ENCODE results near the gene UBE2E2.

DNA sequence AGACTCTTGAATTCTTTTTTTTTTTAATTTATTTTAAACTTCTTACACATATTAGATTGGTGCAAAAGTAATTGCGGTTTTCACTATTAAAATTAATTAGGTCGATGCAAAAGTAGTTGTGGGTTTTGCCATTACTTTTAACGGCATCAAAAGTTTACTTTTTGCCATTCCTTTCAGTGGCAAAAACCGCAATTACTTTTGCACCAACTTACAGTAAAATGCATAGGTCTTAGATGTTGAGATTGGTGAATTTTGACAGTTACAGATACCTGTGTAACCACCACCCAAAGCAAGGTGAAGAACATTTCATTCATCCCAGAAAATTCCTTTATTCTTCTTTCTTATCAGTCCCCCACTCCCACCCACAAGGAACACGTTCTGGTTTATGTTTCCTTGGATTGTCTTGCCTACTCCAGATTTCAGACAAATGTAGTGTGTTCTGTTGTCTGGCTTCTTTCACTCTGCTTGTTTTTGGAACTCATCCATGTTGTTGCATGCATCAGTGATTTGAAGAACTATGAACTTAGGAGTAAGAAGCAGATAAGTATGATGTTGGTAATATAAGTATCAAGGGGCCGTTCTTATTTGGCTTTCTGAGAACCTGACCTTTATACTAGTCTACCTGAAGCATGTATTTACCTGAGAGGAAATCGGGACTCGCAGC is 404.2 kb downstream of the UBE2E2 start:
- TF ChIP-seq EZH2 (IDR thresholded peaks at IDR 0.05; ENCODE audit: insufficient read depth, poor library complexity, severe bottlenecking): no peak
- TF ChIP-seq EZH2phosphoT487 (IDR thresholded peaks at IDR 0.05; ENCODE audit: insufficient read depth, low read depth): no peak
